A549 (cell line): Measurements from ENCODE around the gene TFDP1.

Experiments used
- CBX2 ChIP-seq: fragments of 200-600 bp; sonication (generic); IDR thresholded peaks from 2 replicates; pipeline ENCODE4 v1.6.1; 2016; ENCODE audit warnings: low read depth, mild to moderate bottlenecking, borderline replicate concordance
- CTCF ChIP-seq: fragments of >200 bp; sonication (Bioruptor Twin); formaldehyde crosslinking; IDR thresholded peaks from 3 replicates; pipeline ENCODE4 v1.5.1; 2016
- E2F6 ChIP-seq: IDR thresholded peaks from 2 replicates; pipeline ENCODE4 v1.6.1; 2012; ENCODE audit warnings: low read depth, borderline replicate concordance
- FOSL2 ChIP-seq, 2 experiments: fragments of 450-650 bp in 1 of 2; fragments of >200 bp in 1 of 2; sonication (Bioruptor Twin) in 1 of 2; formaldehyde crosslinking; IDR thresholded peaks; 2 replicates each; pipeline versions ENCODE4 v1.5.0 to v1.6.1; 2016 to 2020; ENCODE audit warnings: mild to moderate bottlenecking in 1 of 2, moderate library complexity in 1 of 2
- POLR2AphosphoS2 ChIP-seq: conservative IDR thresholded peaks from 2 replicates; pipeline ENCODE4 v1.6.1; 2012; ENCODE audit warnings: low read length, improper control_type of control experiment, inconsistent platforms
- RAD21 ChIP-seq, 2 experiments: fragments of >200 bp in 1 of 2; sonication (Bioruptor Twin) in 1 of 2; formaldehyde crosslinking in 1 of 2; IDR thresholded peaks in 1 of 2; conservative IDR thresholded peaks in 1 of 2; 2 replicates in 1 of 2; 3 replicates in 1 of 2; pipeline ENCODE4 v1.6.1; 2012 to 2018; ENCODE audit warnings: inconsistent platforms in 1 of 2
- RFX5 ChIP-seq: fragments of 450-650 bp; IDR thresholded peaks from 2 replicates; pipeline ENCODE4 v1.7.1; 2014; ENCODE audit warnings: antibody characterized with exemption, mild to moderate bottlenecking, moderate library complexity

- TF ChIP-seq CTCF (no peak), CBX2 (no peak), RAD21 (conservative IDR thresholded peaks at IDR 0.05 in 1 of 2, IDR thresholded peaks at IDR 0.05 in 1 of 2) (no peak), E2F6 (no peak), POLR2AphosphoS2 (no peak), RFX5 (no peak), FOSL2 (IDR thresholded peaks at IDR 0.05) (no peak), FOSL2 (CRISPR knock-in tag; IDR thresholded peaks at IDR 0.05) (no peak)
Observed at GRCh38 chr13:113591750-113592149, 7.2 kb downstream of the TFDP1 start.
